Measurements from ENCODE around the gene TMEM108.

The TMEM108 gene

GRCh38 chr3:133280586-133280985 lies 242.4 kb downstream of the TMEM108 start:
- TF ChIP-seq, protein P1, sequence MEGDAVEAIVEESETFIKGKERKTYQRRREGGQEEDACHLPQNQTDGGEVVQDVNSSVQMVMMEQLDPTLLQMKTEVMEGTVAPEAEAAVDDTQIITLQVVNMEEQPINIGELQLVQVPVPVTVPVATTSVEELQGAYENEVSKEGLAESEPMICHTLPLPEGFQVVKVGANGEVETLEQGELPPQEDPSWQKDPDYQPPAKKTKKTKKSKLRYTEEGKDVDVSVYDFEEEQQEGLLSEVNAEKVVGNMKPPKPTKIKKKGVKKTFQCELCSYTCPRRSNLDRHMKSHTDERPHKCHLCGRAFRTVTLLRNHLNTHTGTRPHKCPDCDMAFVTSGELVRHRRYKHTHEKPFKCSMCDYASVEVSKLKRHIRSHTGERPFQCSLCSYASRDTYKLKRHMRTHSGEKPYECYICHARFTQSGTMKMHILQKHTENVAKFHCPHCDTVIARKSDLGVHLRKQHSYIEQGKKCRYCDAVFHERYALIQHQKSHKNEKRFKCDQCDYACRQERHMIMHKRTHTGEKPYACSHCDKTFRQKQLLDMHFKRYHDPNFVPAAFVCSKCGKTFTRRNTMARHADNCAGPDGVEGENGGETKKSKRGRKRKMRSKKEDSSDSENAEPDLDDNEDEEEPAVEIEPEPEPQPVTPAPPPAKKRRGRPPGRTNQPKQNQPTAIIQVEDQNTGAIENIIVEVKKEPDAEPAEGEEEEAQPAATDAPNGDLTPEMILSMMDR (IDR thresholded peaks at IDR 0.05; ENCODE audit: insufficient read depth, low read depth, low read length, missing control alignments), result no peak
- H3K4me3 ChIP-seq (ENCODE audit: low read depth, low read length), result no peak overlapping the region
- DNase-seq (ENCODE audit: low read depth), result peak; percentile 9

GRCh38 chr3:133282236-133282635 lies 244.0 kb downstream of the TMEM108 start:
- H3K4me3 ChIP-seq (ENCODE audit: low read depth, low read length), result no peak overlapping the region
- TF ChIP-seq, protein P1 (IDR thresholded peaks at IDR 0.05; ENCODE audit: insufficient read depth, low read depth, low read length, missing control alignments), result no peak
- no peak for DNase-seq (ENCODE audit: low read depth)

GRCh38 chr3:133283958-133284807 lies 246.0 kb downstream of the TMEM108 start:
- TF ChIP-seq, protein P1 (IDR thresholded peaks at IDR 0.05; ENCODE audit: insufficient read depth, low read depth, low read length, missing control alignments), result peak; percentile 5
- no peak for DNase-seq (ENCODE audit: low read depth)
- H3K4me3 ChIP-seq (ENCODE audit: low read depth, low read length), result no peak overlapping the region

- TF ChIP-seq, protein P1 (IDR thresholded peaks at IDR 0.05; ENCODE audit: insufficient read depth, low read depth, low read length, missing control alignments), result no peak
- DNase-seq (ENCODE audit: low read depth), result no peak
- no peak overlapping the region for H3K4me3 ChIP-seq (ENCODE audit: low read depth, low read length)
These were observed 251.1 kb downstream of the TMEM108 start for GRCh38 chr3:133289322-133289721.

GRCh38 chr3:133292296-133292695 lies 254.1 kb downstream of the TMEM108 start:
- DNase-seq (ENCODE audit: low read depth), result no peak
- TF ChIP-seq, protein P1 (IDR thresholded peaks at IDR 0.05; ENCODE audit: insufficient read depth, low read depth, low read length, missing control alignments), result no peak

DNA sequence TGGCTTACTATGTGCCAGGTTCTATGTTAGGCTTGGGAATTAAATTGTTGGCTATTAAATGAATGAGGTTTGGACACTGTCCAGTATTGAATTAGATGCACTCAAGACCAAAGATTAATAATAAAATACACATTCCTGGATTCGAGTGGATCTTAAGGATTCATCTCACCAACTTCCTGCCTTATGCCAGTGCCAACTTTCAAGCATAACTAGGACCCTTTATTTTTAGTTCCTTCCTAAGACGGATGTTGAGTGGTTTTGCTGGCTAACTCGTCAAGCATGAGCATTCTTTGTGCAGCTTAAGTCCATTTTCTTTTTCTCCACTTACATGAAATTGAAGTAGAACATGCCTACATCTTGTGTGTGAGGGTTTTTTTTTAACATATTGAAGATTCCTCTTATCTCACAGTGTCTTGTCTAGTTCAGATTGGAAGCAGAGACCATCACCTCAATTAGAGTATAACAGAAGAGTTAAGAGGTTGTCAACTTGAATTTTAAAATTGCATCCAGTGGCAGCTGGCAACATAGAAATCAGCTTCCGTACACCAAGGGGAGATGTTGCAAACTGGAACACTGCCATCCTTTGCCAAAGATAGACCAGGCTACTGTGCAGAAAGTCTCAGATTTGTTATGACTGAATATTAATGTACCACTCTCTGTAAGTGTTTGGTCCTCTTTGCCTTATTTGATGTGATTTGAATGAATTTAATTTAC lies 255.4 kb downstream of the TMEM108 start:
- H3K4me3 ChIP-seq (ENCODE audit: low read depth, low read length), result no peak overlapping the region
- DNase-seq (ENCODE audit: low read depth), result no peak
- TF ChIP-seq, protein P1 (IDR thresholded peaks at IDR 0.05; ENCODE audit: insufficient read depth, low read depth, low read length, missing control alignments), result no peak

More at GRCh38 chr3:133292296-133292695, 254.1 kb downstream of the TMEM108 start:
- H3K4me3 ChIP-seq (ENCODE audit: low read depth, low read length), result no peak overlapping the region
